Small intestine (tissue), 7 donors: ENCODE measurements around the gene TEX261. TPM values are rescaled to one million over a fixed set of nuclear protein-coding genes. Genes with fewer than 3 reads are reported as not detected.
A peak's percentile ranks its signal among the peaks of the same experiment; 100 is the strongest.

Experiments
- DNase-seq, 2 donors: peaks; one replicate each; pipeline versions ENCODE4 v3.0.0 to v3.0.0-alpha.2; 2013
- FAIRE-seq: peaks from 2 replicates; lab custom pipeline; 2012; peaks lifted over from hg19 to GRCh38; lab: Jason Lieb, UNC
- H3K27ac ChIP-seq, 3 donors: one replicate each; pipeline ENCODE4 v1.5.1; 2013; ENCODE audit warnings: low read length in 2 of 3, mild to moderate bottlenecking in 2 of 3, control low read depth in 1 of 3, inconsistent platforms in 1 of 3, low read depth in 1 of 3, moderate library complexity in 1 of 3
- H3K27me3 ChIP-seq, 3 donors: one replicate each; pipeline ENCODE4 v1.6.1; 2013; ENCODE audit warnings: low read length in 3 of 3, inconsistent platforms in 1 of 3; ENCODE audit not compliant: control insufficient read depth in 3 of 3, insufficient read depth in 3 of 3
- H3K36me3 ChIP-seq, 3 donors: one replicate each; pipeline ENCODE4 v1.6.1; 2013; ENCODE audit warnings: low read length in 3 of 3, inconsistent platforms in 1 of 3, low read depth in 1 of 3, mild to moderate bottlenecking in 1 of 3, moderate library complexity in 1 of 3; ENCODE audit not compliant: control insufficient read depth in 3 of 3, insufficient read depth in 2 of 3
- H3K4me1 ChIP-seq, 3 donors: one replicate each; pipeline ENCODE4 v1.6.1; 2013; ENCODE audit warnings: low read length in 2 of 3, inconsistent platforms in 1 of 3, low read depth in 1 of 3, mild to moderate bottlenecking in 1 of 3, moderate library complexity in 1 of 3; ENCODE audit not compliant: control insufficient read depth in 3 of 3, insufficient read depth in 2 of 3
- H3K4me3 ChIP-seq, 3 donors: one replicate each; pipeline ENCODE4 v1.5.1; 2013; ENCODE audit warnings: low read length in 3 of 3, control low read depth in 1 of 3, inconsistent platforms in 1 of 3, low read depth in 1 of 3, mild to moderate bottlenecking in 1 of 3, moderate library complexity in 1 of 3
- H3K9me3 ChIP-seq, 2 donors: one replicate each; pipeline ENCODE4 v1.6.1; 2013; ENCODE audit warnings: low read depth in 1 of 2, low read length in 1 of 2; ENCODE audit not compliant: control insufficient read depth in 2 of 2, insufficient read depth in 1 of 2
- WGBS, 3 donors: extraction: QIAGEN DNeasy Blood & Tissue Kit; methylation state at CpG; one replicate each; pipeline ENCODE4 v1.1.7; 2013; 5-methylcytosine and 5-hydroxymethylcytosine counted together
- polyA plus RNA-seq, 4 donors: library from polyadenylated mRNA; stranded (reverse) in 3 of 4; unstranded in 1 of 4; fragments of 200-250 nt in 3 of 4; fragments of 120-200 nt in 1 of 4; gene quantifications; one replicate each; pipeline versions ENCODE4 v1.2.1 to v1.2.3, GENCODE V29; 2013
- donor health status: healthy with polysubstance abuse.
- donor health status: control.
- donor health status: control.
- donor health status: Bipolar disorder and iron deficiency.
- donor health status: healthy.

The TEX261 gene
- polyA plus RNA-seq, 4 donors = 9.8 to 49.8 (median 29.0) TPM

GRCh38 chr2:70961648-70961994 lies 33.1 kb downstream of the TEX261 start:
- H3K4me1 ChIP-seq = peaks cover 0 to 4% (median 4%) of the 10 kb centered on the region in 3 donors
- no peak overlapping the region for H3K4me3 ChIP-seq
- H3K9me3 ChIP-seq = no peaks in the 10 kb centered on the region
- WGBS, 3 donors = 81 to 86% (median 83%) methylated on average over 4 of the region's 4 CpGs
- FAIRE-seq (no peak), DNase-seq (no peak)
- H3K36me3 ChIP-seq = no peaks in the 10 kb centered on the region
- peaks cover 0 to 41% (median 6%) of the 10 kb centered on the region in 3 donors for H3K27me3 ChIP-seq
- no peak overlapping the region for H3K27ac ChIP-seq

DNA sequence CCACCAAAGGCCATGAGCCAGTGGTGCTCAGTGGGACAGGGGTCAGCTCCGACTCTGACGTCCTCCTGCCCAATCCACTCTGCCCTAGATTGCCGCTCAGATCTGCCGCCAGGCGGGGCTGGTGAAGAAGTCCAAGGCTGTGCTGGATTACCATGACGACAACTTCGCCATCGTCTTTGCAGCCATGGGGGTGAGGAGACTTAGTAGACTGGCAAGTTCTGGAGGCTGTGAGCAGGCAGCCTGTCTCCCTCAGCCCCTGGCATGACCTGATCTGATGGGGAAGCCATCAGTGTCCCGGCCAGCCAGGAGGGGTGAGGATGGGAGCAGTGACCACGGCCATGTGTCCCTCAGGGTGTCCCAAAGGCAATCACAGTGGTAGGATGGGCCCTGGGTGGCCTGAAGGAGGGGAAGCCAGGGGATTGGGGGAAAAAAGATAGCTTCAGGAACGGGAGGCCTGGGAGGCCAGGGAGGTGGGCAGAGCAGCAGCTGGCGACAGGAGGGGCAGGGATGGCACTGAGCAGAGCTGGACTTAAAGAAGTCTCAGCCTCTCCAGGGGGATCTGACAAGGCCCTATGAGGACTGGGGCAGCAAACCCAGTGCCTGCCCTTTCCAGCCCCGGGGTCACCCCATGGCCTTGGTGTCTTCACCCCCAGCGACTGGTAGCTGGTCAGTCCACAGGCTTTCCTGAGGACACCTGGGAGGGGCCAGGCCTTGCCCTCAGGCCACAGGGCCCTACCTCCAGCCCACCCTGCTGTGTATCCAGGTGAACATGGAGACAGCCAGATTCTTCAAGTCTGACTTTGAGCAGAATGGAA lies 33.6 kb downstream of the TEX261 start:
- Histone ChIP-seq H3K4me1 (peaks cover 0 to 4% (median 4%) of the 10 kb centered on the region in 3 donors), H3K4me3 (no peak overlapping the region), H3K36me3 (no peaks in the 10 kb centered on the region), H3K27ac (no peak overlapping the region), H3K27me3 (peaks cover 0 to 41% (median 6%) of the 10 kb centered on the region in 3 donors), H3K9me3 (no peaks in the 10 kb centered on the region)
- FAIRE-seq (no peak), DNase-seq (no peak)
- WGBS, 3 donors = 65 to 69% (median 67%) methylated on average over 14 of the region's 14 CpGs

DNA sequence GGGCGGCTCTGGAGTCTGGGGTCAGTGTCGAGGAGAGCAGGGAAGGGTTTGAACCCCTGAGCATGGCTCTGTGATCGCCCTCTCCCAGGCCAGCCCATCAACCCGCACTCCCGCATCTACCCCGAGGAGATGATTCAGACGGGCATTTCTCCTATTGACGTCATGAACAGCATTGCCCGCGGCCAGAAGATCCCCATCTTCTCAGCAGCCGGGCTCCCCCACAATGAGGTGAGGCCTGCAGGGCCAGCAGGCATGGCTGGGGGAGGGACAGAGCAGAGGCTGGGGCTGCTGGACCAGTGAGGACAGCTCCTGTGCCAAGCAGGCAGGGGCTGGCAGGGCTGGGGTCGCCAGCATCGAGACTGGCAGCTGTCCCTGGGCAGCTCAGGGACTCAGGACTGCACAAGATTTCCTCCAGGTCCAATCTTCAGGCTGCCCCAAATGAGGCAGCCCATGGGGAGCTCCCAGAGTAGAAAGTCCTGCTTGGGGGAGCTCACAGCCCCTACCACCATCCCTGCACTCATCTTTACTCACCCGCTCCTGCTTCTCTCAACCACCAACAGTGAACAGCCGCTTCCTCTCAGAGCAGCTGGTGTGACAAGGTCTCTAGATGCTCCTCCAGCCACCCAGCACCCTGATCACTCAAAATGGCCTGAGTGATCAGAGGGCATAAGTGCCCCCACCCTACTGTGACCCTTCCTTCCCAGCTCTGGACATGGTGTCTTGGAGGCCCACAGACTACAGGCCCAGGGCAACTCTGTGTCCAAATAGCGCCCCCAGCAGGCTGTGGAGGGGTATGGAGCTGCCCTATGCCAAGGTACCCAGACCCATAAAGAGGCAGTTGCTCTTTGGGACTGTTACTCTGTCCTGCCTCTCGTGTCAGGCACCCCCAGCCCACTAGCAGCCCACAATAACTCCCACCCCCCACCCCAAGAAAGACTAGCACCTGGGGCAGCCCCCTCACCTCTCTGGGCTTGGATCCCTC lies 34.5 kb downstream of the TEX261 start:
- peaks cover 0 to 35% (median 3%) of the 10 kb centered on the region in 3 donors for H3K27me3 ChIP-seq
- DNase-seq = no peak
- 86 to 88% (median 88%) methylated on average over 17 of the region's 17 CpGs for WGBS, 3 donors
- no peaks in the 10 kb centered on the region for H3K9me3 ChIP-seq
- H3K36me3 ChIP-seq = no peaks in the 10 kb centered on the region
- H3K4me3 ChIP-seq = no peak overlapping the region
- FAIRE-seq = no peak
- H3K27ac ChIP-seq = no peak overlapping the region
- peaks cover 0 to 4% (median 4%) of the 10 kb centered on the region in 3 donors for H3K4me1 ChIP-seq

DNA sequence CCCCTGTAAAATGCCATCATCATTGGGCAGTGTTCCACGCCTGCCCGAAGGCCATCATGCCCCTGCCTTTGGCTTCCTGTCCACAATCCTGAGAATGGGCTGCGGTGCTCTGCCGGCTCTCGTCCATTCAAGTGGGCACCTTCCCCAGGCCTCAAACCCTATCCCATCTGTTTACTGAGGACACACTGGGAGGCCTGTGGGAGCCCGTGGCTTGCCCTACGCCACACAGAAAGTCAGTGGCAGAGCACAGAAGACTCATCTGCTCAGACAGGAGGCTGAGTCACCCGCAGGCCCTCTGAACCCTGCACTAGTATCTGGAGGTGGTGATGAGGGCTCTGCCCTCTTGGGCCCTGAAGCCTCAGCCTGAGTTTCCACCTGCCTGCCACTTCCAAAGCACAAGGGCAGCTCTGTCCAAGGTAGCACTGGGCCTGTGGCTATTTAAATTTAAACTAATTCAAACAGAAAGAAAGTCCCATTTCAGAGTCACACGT lies 35.4 kb downstream of the TEX261 start:
- Histone ChIP-seq H3K36me3 (no peaks in the 10 kb centered on the region), H3K4me3 (no peak overlapping the region), H3K9me3 (no peaks in the 10 kb centered on the region), H3K27ac (no peak overlapping the region), H3K4me1 (peaks cover 0 to 4% (median 4%) of the 10 kb centered on the region in 3 donors), H3K27me3 (peaks cover 0 to 35% (median 5%) of the 10 kb centered on the region in 3 donors)
- WGBS, 3 donors = 91 to 93% (median 91%) methylated on average over 9 of the region's 9 CpGs
- FAIRE-seq (no peak), DNase-seq (no peak)

- WGBS, 3 donors = 88 to 95% (median 94%) methylated on average over 5 to 6 of the region's 6 CpGs
These were observed 35.9 kb downstream of the TEX261 start for GRCh38 chr2:70958759-70959158.

GRCh38 chr2:70957798-70958197 lies 36.9 kb downstream of the TEX261 start:
- Histone ChIP-seq H3K27ac (no peak overlapping the region), H3K4me1 (peaks cover 0 to 4% (median 4%) of the 10 kb centered on the region in 3 donors), H3K9me3 (no peaks in the 10 kb centered on the region), H3K27me3 (peaks cover 0 to 28% (median 5%) of the 10 kb centered on the region in 3 donors), H3K36me3 (no peaks in the 10 kb centered on the region), H3K4me3 (no peak overlapping the region)
- DNase-seq = peak; percentile 37 to 61
- 23 to 50% (median 46%) methylated on average over 6 of the region's 6 CpGs for WGBS, 3 donors
- FAIRE-seq = no peak

More at GRCh38 chr2:70958759-70959158, 35.9 kb downstream of the TEX261 start:
- Histone ChIP-seq H3K27me3 (peaks cover 0 to 31% (median 5%) of the 10 kb centered on the region in 3 donors), H3K4me3 (no peak overlapping the region), H3K27ac (no peak overlapping the region), H3K36me3 (no peaks in the 10 kb centered on the region), H3K9me3 (no peaks in the 10 kb centered on the region), H3K4me1 (peaks cover 0 to 4% (median 4%) of the 10 kb centered on the region in 3 donors)
- DNase-seq = no peak
- FAIRE-seq = no peak

- H3K36me3 ChIP-seq = no peaks in the 10 kb centered on the region
- H3K27me3 ChIP-seq = peaks cover 0 to 21% (median 2%) of the 10 kb centered on the region in 3 donors
- no peaks in the 10 kb centered on the region for H3K9me3 ChIP-seq
- FAIRE-seq (no peak), DNase-seq (no peak)
- no peak overlapping the region for H3K4me3 ChIP-seq
- no peak overlapping the region for H3K27ac ChIP-seq
- H3K4me1 ChIP-seq = peaks cover 0 to 4% (median 4%) of the 10 kb centered on the region in 3 donors
- 74 to 91% (median 89%) methylated on average over 2 of the region's 2 CpGs for WGBS, 3 donors
These were observed 38.5 kb downstream of the TEX261 start for GRCh38 chr2:70956141-70956540.

GRCh38 chr2:70954886-70955285 lies 39.8 kb downstream of the TEX261 start:
- Histone ChIP-seq H3K27me3 (peaks cover 0 to 12% (median 2%) of the 10 kb centered on the region in 3 donors), H3K36me3 (no peaks in the 10 kb centered on the region), H3K27ac (no peak overlapping the region), H3K4me3 (no peak overlapping the region), H3K9me3 (no peaks in the 10 kb centered on the region), H3K4me1 (peaks cover 0 to 4% (median 4%) of the 10 kb centered on the region in 3 donors)
- 75 to 81% (median 80%) methylated on average over 7 of the region's 7 CpGs for WGBS, 3 donors
- DNase-seq = no peak
- FAIRE-seq = no peak
